ENCODE data around the gene DAB2.

GRCh38 chr5:39426746-39427105 lies 1.9 kb upstream of the DAB2 start:
- TF ChIP-seq, protein P1, sequence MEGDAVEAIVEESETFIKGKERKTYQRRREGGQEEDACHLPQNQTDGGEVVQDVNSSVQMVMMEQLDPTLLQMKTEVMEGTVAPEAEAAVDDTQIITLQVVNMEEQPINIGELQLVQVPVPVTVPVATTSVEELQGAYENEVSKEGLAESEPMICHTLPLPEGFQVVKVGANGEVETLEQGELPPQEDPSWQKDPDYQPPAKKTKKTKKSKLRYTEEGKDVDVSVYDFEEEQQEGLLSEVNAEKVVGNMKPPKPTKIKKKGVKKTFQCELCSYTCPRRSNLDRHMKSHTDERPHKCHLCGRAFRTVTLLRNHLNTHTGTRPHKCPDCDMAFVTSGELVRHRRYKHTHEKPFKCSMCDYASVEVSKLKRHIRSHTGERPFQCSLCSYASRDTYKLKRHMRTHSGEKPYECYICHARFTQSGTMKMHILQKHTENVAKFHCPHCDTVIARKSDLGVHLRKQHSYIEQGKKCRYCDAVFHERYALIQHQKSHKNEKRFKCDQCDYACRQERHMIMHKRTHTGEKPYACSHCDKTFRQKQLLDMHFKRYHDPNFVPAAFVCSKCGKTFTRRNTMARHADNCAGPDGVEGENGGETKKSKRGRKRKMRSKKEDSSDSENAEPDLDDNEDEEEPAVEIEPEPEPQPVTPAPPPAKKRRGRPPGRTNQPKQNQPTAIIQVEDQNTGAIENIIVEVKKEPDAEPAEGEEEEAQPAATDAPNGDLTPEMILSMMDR (conservative IDR thresholded peaks at IDR 0.05; ENCODE audit: low read depth, low read length) = no peak
- TF ChIP-seq EZH2 (IDR thresholded peaks at IDR 0.05; ENCODE audit: low read length, unreplicated experiment) = no peak
